AG04449 (cell line): ENCODE data around the gene FIGLA.

Experiments
- CTCF ChIA-PET: fragments of 350-600 bp; formaldehyde crosslinking; extraction: SDS; loops from one replicate; lab custom pipeline; 2021; ENCODE audit warnings: antibody characterized with exemption; lab: Yijun Ruan, JAX
- POLR2A ChIA-PET: fragments of 400-600, 350-600 bp; formaldehyde crosslinking; extraction: SDS; loops from one replicate; lab custom pipeline; 2020; ENCODE audit warnings: antibody characterized with exemption, inconsistent platforms; lab: Yijun Ruan, JAX
- DNase-seq: peaks from one replicate; pipeline ENCODE4 v3.0.0-alpha.2; 2010; ENCODE audit warnings: low read depth, low spot score
- H3K4me3 ChIP-seq: 2 replicates; pipeline ENCODE4 v1.5.1; 2011; ENCODE audit warnings: low read depth, mild to moderate bottlenecking, control low read depth, low read length
- TF ChIP-seq, protein P1 (sequence below): IDR thresholded peaks from one replicate; pipeline ENCODE4 v1.5.1; 2011; ENCODE audit warnings: mild to moderate bottlenecking, moderate library complexity, low read length, control low read depth, inconsistent platforms; ENCODE audit not compliant: insufficient read depth; ENCODE audit errors: missing control alignments

FIGLA gene

DNA sequence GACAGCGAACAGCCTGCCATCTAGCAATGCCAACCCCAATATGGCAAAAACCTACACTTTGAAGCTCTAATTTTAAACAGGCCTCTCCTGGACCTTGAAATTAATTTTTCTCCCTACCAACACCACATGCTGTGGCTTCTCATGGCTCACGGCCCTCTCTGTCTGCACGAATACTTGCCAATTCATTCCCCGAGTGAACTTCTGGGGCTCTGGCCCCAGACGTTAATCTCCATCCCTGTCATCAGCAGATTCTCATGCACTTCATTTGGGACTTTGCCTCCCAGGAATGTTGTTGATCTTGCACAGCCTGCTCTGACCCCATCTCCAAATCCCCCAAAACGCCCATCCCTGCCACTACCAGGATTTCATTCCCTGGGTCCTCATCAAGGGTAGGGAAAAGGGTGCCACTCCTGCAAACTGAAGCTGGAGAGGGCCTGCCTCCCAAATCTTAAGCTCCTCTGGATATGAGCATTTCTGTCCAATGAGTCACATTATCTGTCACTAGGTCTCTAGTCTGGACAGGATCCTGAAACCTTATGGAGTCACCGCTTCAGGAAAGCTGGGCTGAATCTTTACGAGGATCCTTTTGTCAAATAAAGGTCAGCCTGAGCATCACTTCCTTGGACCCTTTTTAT, 10.4 kb downstream of the FIGLA start:
- ChIA-PET CTCF (interaction anchor here (1.2 kb wide), 1 partner anchor 163 kb away, joined by 3 read pairs; no protein-coding TSS in a partner anchor), POLR2A (no interaction called here)
- TF ChIP-seq, protein P1, sequence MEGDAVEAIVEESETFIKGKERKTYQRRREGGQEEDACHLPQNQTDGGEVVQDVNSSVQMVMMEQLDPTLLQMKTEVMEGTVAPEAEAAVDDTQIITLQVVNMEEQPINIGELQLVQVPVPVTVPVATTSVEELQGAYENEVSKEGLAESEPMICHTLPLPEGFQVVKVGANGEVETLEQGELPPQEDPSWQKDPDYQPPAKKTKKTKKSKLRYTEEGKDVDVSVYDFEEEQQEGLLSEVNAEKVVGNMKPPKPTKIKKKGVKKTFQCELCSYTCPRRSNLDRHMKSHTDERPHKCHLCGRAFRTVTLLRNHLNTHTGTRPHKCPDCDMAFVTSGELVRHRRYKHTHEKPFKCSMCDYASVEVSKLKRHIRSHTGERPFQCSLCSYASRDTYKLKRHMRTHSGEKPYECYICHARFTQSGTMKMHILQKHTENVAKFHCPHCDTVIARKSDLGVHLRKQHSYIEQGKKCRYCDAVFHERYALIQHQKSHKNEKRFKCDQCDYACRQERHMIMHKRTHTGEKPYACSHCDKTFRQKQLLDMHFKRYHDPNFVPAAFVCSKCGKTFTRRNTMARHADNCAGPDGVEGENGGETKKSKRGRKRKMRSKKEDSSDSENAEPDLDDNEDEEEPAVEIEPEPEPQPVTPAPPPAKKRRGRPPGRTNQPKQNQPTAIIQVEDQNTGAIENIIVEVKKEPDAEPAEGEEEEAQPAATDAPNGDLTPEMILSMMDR, result no peak
- no peak overlapping the region for H3K4me3 ChIP-seq
- DNase-seq, result no peak

DNA sequence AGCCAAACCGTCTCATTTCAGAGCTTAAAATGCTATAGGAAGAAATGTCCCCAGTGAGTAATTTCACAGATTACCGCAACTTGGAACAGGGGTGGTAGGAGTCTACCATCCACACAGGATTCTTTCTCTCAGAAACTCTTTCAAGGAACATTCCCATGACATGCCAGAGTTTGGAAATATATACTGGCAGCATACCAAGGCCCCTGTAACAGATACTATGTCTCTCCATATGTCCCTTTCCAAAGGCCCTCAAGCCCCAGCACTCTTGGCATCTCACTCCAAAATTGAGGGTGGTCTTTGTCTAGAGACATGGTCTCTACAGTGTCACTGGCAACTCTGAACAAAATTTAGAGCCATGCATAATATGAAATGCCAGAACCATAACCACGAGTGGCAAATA, 11.0 kb downstream of the FIGLA start:
- ChIA-PET CTCF (no interaction called here), POLR2A (no interaction called here)
- DNase-seq, result no peak
- TF ChIP-seq, protein P1, result no peak
- no peak overlapping the region for H3K4me3 ChIP-seq

DNA sequence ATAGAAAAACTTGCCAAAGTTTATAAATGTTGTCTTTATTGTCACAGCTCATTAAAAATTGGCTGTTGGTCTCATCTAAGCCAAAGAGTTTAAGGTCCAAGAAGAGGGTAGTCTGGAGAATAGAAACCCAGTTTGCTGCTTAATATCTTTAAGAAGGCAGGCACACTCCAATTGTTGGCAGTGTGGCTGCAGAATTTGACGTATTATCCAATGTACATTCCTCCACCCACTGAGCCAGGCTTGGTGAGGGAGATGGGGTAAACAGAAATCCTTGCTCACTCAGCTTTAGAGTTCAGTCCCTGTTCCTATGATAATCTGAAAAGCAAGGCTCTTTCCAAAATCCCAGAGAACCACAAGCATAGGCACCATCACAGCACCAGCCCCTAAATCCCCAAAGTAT, 11.8 kb downstream of the FIGLA start:
- TF ChIP-seq, protein P1, result no peak
- no peak overlapping the region for H3K4me3 ChIP-seq
- POLR2A ChIA-PET, result no interaction called here
- CTCF ChIA-PET, result no interaction called here
- DNase-seq, result no peak

DNA sequence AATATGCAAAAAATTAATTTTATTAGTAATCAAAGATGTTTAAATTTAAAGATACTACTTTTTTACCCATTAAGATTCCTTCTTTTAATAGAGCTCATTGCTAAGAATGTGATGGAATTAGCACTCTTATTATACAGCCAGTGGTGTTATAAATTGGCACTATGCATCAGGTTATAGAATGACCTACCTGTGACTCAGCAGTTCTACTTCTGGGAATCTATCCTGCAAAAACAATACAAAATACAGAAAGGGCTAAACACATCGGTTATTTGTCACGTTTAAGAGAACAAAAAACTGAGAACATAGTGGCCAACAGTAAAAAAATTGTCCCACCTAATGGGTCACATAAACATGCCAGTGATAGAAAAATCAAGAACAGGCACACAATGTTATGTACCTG, 13.0 kb downstream of the FIGLA start:
- no peak for DNase-seq
- ChIA-PET POLR2A (no interaction called here), CTCF (interaction anchor here (0.6 kb wide), 1 partner anchor 97 kb away, joined by 3 read pairs; no protein-coding TSS in a partner anchor)
- TF ChIP-seq, protein P1, result no peak
- no peak overlapping the region for H3K4me3 ChIP-seq

DNA sequence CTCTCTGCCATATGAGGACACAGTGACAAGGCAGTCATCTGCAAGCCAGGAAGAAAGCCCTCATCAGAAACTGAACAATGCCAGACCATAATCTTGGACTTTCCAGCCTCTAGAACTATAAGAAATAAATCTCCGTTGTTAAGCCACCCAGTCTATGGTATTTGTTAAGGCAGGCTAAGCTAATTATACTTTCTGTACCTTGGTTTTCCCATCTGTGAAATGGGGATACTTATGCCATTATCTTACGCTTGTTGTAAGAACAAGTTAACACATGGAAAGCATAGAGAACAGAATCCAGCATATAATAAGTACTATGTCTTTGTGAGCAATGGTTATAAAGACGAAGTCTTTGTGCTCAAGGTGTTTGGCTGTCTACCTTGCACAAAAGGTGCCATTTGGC, 14.2 kb downstream of the FIGLA start:
- no peak overlapping the region for H3K4me3 ChIP-seq
- TF ChIP-seq, protein P1, result no peak
- DNase-seq, result no peak
- ChIA-PET POLR2A (no interaction called here), CTCF (interaction anchor here (1.2 kb wide), 1 partner anchor 9 kb away, joined by 6 read pairs; no protein-coding TSS in a partner anchor)

DNA sequence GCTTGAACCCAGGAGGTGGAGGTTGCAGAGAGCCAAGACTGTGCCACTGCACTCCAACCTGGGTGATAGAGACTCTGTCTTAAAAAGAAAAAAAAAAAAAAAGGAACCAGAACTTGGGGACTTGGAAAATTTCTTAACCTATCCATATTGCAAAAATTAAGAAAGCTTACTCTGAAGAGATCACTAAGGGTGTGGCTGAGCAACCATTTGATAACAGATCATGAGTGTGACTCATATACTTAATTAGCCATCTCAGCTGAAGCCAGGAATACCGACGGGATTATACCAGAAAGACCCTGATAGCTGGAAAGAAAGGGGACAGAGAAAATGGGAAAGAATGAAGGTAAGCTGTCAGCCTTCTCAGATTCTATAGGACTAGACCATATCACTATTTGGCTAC, 15.3 kb downstream of the FIGLA start:
- CTCF ChIA-PET, result interaction anchor here (1.2 kb wide), 1 partner anchor 10 kb away, joined by 6 read pairs; no protein-coding TSS in a partner anchor
- POLR2A ChIA-PET, result no interaction called here
- no peak overlapping the region for H3K4me3 ChIP-seq
- TF ChIP-seq, protein P1, result no peak
- no peak for DNase-seq
